H1 (cell line): ENCODE data around the gene SLIT3. TPM values are rescaled to one million over a fixed set of nuclear protein-coding genes. Genes with fewer than 3 reads are reported as not detected.

ENCODE experiments used
- CTCF ChIA-PET: fragments of 300-600 bp; sonication (Branson Sonifier 250); formaldehyde crosslinking; loops from one replicate; lab custom pipeline; 2021; ENCODE audit not compliant: partially characterized antibody; lab: Charles Lee
- POLR2A ChIA-PET: fragments of 300-600 bp; sonication (Branson Sonifier 250); formaldehyde crosslinking; loops from one replicate; lab custom pipeline; 2021; ENCODE audit warnings: inconsistent platforms; ENCODE audit not compliant: partially characterized antibody; lab: Charles Lee
- DNase-seq, 2 experiments: peaks; one replicate each; pipeline versions ENCODE4 v3.0.0 to v3.0.0-alpha.2; 2010 to 2022; ENCODE audit warnings: low spot score in 2 of 2, low read depth in 1 of 2, mixed read lengths in 1 of 2
- FAIRE-seq: peaks from 2 replicates; lab custom pipeline; 2011; peaks lifted over from hg19 to GRCh38; lab: Jason Lieb, UNC
- H2AFZ ChIP-seq: 2 replicates; pipeline ENCODE4 v1.8.1; 2012; ENCODE audit warnings: low read length, inconsistent platforms
- H2AK5ac ChIP-seq: 2 replicates; pipeline ENCODE4 v1.6.1; 2013; ENCODE audit warnings: low read depth, low read length
- H2BK120ac ChIP-seq: replicated peaks from 2 replicates; pipeline ENCODE3; 2013; ENCODE audit warnings: low read depth, low read length, inconsistent platforms
- H2BK12ac ChIP-seq: 2 replicates; pipeline ENCODE4 v1.6.1; 2013; ENCODE audit warnings: low read depth, low read length
- H2BK15ac ChIP-seq: 2 replicates; pipeline ENCODE4 v1.6.1; 2013; ENCODE audit warnings: low read length
- H2BK20ac ChIP-seq: 2 replicates; pipeline ENCODE4 v1.6.1; 2013; ENCODE audit warnings: low read length
- H2BK5ac ChIP-seq: 2 replicates; pipeline ENCODE4 v1.6.1; 2013; ENCODE audit warnings: low read depth, low read length
- H3K14ac ChIP-seq: 2 replicates; pipeline ENCODE4 v1.6.1; 2013; ENCODE audit warnings: inconsistent platforms; ENCODE audit not compliant: insufficient read length
- H3K18ac ChIP-seq: 2 replicates; pipeline ENCODE4 v1.6.1; 2013; ENCODE audit warnings: low read length; ENCODE audit errors: extremely low read depth
- H3K23ac ChIP-seq: 2 replicates; pipeline ENCODE4 v1.6.1; 2013; ENCODE audit warnings: inconsistent platforms; ENCODE audit not compliant: insufficient read length
- H3K23me2 ChIP-seq: 2 replicates; pipeline ENCODE4 v1.6.1; 2013; ENCODE audit warnings: low read depth, low read length
- H3K27ac ChIP-seq: 2 replicates; pipeline ENCODE4 v1.6.1; 2011; ENCODE audit warnings: low read depth, low read length, inconsistent platforms
- H3K27me3 ChIP-seq, 4 experiments: replicated peaks in 1 of 4; 1 replicate in 1 of 4; 2 replicates in 3 of 4; pipeline versions ENCODE4 v1.6.1 to v1.8.1; 2011 to 2013; ENCODE audit warnings: low read length in 3 of 4, mild to moderate bottlenecking in 3 of 4, inconsistent platforms in 2 of 4, mixed read lengths in 2 of 4, moderate library complexity in 1 of 4; ENCODE audit not compliant: control insufficient read depth in 3 of 4, insufficient read depth in 3 of 4; ENCODE audit errors: extremely low read depth in 1 of 4
- H3K36me3 ChIP-seq, 4 experiments: 2 replicates each; pipeline versions ENCODE4 v1.6.1 to v1.8.1; 2011 to 2013; ENCODE audit warnings: mild to moderate bottlenecking in 4 of 4, low read length in 3 of 4, moderate library complexity in 2 of 4, control low read depth in 1 of 4, inconsistent platforms in 1 of 4; ENCODE audit not compliant: insufficient read depth in 4 of 4, control insufficient read depth in 2 of 4
- H3K4ac ChIP-seq: replicated peaks from 2 replicates; pipeline ENCODE3; 2013; ENCODE audit warnings: low read length, low read depth, mixed read lengths, inconsistent platforms; ENCODE audit not compliant: insufficient read length
- H3K4me1 ChIP-seq, 4 experiments: replicated peaks in 1 of 4; 1 replicate in 1 of 4; 2 replicates in 3 of 4; pipeline versions ENCODE4 v1.6.1 to v1.8.1; 2011 to 2013; ENCODE audit warnings: low read length in 3 of 4, inconsistent platforms in 2 of 4, mixed read lengths in 1 of 4; ENCODE audit not compliant: insufficient read depth in 4 of 4, control insufficient read depth in 3 of 4
- H3K4me2 ChIP-seq, 2 experiments: 2 replicates each; pipeline versions ENCODE4 v1.6.1 to v1.8.1; 2011 to 2013; ENCODE audit warnings: low read depth in 2 of 2, low read length in 2 of 2, control low read depth in 1 of 2, inconsistent platforms in 1 of 2, mild to moderate bottlenecking in 1 of 2; ENCODE audit not compliant: insufficient read depth in 1 of 2
- H3K4me3 ChIP-seq, 4 experiments: fragments of 200-600, 300-600 bp in 1 of 4; sonication (generic), shearing (Covaris generic), sonication (Bioruptor Twin) in 1 of 4; 2 replicates each; pipeline versions ENCODE4 v1.5.1 to v1.8.1; 2011 to 2016; ENCODE audit warnings: low read length in 4 of 4, low read depth in 3 of 4, control low read depth in 2 of 4, inconsistent platforms in 2 of 4, mild to moderate bottlenecking in 2 of 4, mixed read lengths in 1 of 4, moderate library complexity in 1 of 4; ENCODE audit not compliant: insufficient read depth in 2 of 4; ENCODE audit errors: extremely low read depth in 1 of 4
- H3K56ac ChIP-seq: replicated peaks from 2 replicates; pipeline ENCODE3; 2013; ENCODE audit warnings: low read depth, mild to moderate bottlenecking, mixed read lengths, low read length, inconsistent platforms; ENCODE audit not compliant: insufficient read length
- H3K79me1 ChIP-seq: 2 replicates; pipeline ENCODE4 v1.6.1; 2013; ENCODE audit warnings: low read depth, low read length, control low read depth
- H3K79me2 ChIP-seq, 2 experiments: 2 replicates each; pipeline versions ENCODE4 v1.6.1 to v1.8.1; 2012 to 2013; ENCODE audit warnings: low read length in 2 of 2, mild to moderate bottlenecking in 2 of 2, inconsistent platforms in 1 of 2; ENCODE audit not compliant: insufficient read depth in 2 of 2, control insufficient read depth in 1 of 2
- H3K9ac ChIP-seq, 4 experiments: replicated peaks in 1 of 4; 1 replicate in 1 of 4; 2 replicates in 3 of 4; pipeline versions ENCODE4 v1.6.1 to v1.8.1; 2011 to 2013; ENCODE audit warnings: low read depth in 3 of 4, low read length in 3 of 4, control low read depth in 2 of 4, mild to moderate bottlenecking in 2 of 4, moderate library complexity in 2 of 4, inconsistent platforms in 1 of 4; ENCODE audit errors: extremely low read depth in 1 of 4
- H3K9me3 ChIP-seq, 2 experiments: 2 replicates each; pipeline versions ENCODE4 v1.6.1 to v1.8.1; 2012 to 2013; ENCODE audit warnings: mild to moderate bottlenecking in 2 of 2, moderate library complexity in 2 of 2, control low read depth in 1 of 2, inconsistent platforms in 1 of 2, low read depth in 1 of 2, low read length in 1 of 2, mixed read lengths in 1 of 2; ENCODE audit not compliant: insufficient read depth in 2 of 2
- H4K20me1 ChIP-seq, 2 experiments: replicated peaks in 1 of 2; 2 replicates each; pipeline versions ENCODE3 to v1.8.1; 2011 to 2013; ENCODE audit warnings: inconsistent platforms in 2 of 2, low read length in 2 of 2, mild to moderate bottlenecking in 1 of 2; ENCODE audit not compliant: insufficient read depth in 2 of 2, control insufficient read depth in 1 of 2
- H4K5ac ChIP-seq: 2 replicates; pipeline ENCODE4 v1.6.1; 2013; ENCODE audit warnings: low read length, low read depth, mixed read lengths, inconsistent platforms; ENCODE audit not compliant: insufficient read length
- H4K8ac ChIP-seq: 2 replicates; pipeline ENCODE4 v1.8.0; 2013; ENCODE audit warnings: mild to moderate bottlenecking, moderate library complexity, low read length, inconsistent platforms; ENCODE audit not compliant: insufficient read depth; ENCODE audit errors: extremely low read depth
- H4K91ac ChIP-seq: replicated peaks from 2 replicates; pipeline ENCODE3; 2013; ENCODE audit warnings: low read length, mixed read lengths, inconsistent platforms; ENCODE audit not compliant: insufficient read length
- BACH1 ChIP-seq: IDR thresholded peaks from 2 replicates; pipeline ENCODE4 v1.6.1; 2012; ENCODE audit warnings: low read length, improper control_type of control experiment
- BCL11A ChIP-seq, 2 experiments: IDR thresholded peaks; one replicate each; pipeline ENCODE4 v1.6.1; 2011; ENCODE audit warnings: low read depth in 2 of 2, low read length in 2 of 2, mild to moderate bottlenecking in 2 of 2
- CHD1 ChIP-seq: IDR thresholded peaks from 2 replicates; pipeline ENCODE4 v1.6.1; 2012; ENCODE audit warnings: low read depth, low read length, improper control_type of control experiment
- CTBP2 ChIP-seq: IDR thresholded peaks from 2 replicates; pipeline ENCODE4 v1.7.0; 2011; ENCODE audit warnings: borderline replicate concordance, mild to moderate bottlenecking, moderate library complexity, mixed read lengths, low read length; ENCODE audit not compliant: insufficient read depth, insufficient read length
- KDM5A ChIP-seq: fragments of 200-600 bp; IDR thresholded peaks from 2 replicates; pipeline ENCODE4 v1.7.1; 2012; ENCODE audit warnings: mild to moderate bottlenecking, low read length, inconsistent platforms, mixed read lengths
- NANOG ChIP-seq: IDR thresholded peaks from 2 replicates; pipeline ENCODE4 v1.6.1; 2011; ENCODE audit warnings: low read length, low read depth, mild to moderate bottlenecking, inconsistent platforms; ENCODE audit not compliant: insufficient read depth, poor library complexity, severe bottlenecking
- RFX5 ChIP-seq: IDR thresholded peaks from 2 replicates; pipeline ENCODE4 v1.6.1; 2011; ENCODE audit warnings: low read depth, low read length, improper control_type of control experiment, borderline replicate concordance
- SP1 ChIP-seq: IDR thresholded peaks from 2 replicates; pipeline ENCODE4 v1.6.1; 2011; ENCODE audit warnings: low read depth, low read length
- WGBS, 2 experiments: shearing (Covaris generic) in 1 of 2; methylation state at CpG; one replicate each; pipeline versions ENCODE4 v1.1.6 to v1.1.7; 2013 to 2015; ENCODE audit warnings: low lambda C conversion rate in 2 of 2, mixed read lengths in 2 of 2, inconsistent platforms in 1 of 2, low coverage in 1 of 2, missing lambda C conversion rate in 1 of 2; ENCODE audit not compliant: insufficient replicate concordance in 2 of 2, insufficient coverage in 1 of 2, insufficient read length in 1 of 2; ENCODE audit errors: extremely low coverage in 1 of 2, missing lambda C conversion rate in 1 of 2; 5-methylcytosine and 5-hydroxymethylcytosine counted together
- polyA plus RNA-seq, 7 experiments: library from polyadenylated mRNA; depleted of rRNA in 3 of 7; stranded (reverse) in 5 of 7; unstranded in 2 of 7; fragments of >200 nt in 5 of 7; fragments of 200-250 nt in 2 of 7; gene quantifications; 1 replicate in 5 of 7; 2 replicates in 1 of 7; 4 replicates in 1 of 7; pipeline versions ENCODE4 v1.2.1 to v1.2.3, GENCODE V29; 2011 to 2013; ENCODE audit warnings: missing spikeins in 2 of 7, mixed read lengths in 2 of 7
- total RNA-seq: library from RNA; stranded (reverse); fragmentation: NEBNext Ultra II Directional; extraction: Animal tissue kit (Norgen Biotek cat#: 25700); gene quantifications from 2 replicates; pipeline ENCODE4 v1.2.1, GENCODE V29; 2021
- TF ChIP-seq, protein P1 (sequence below): IDR thresholded peaks from 2 replicates; pipeline ENCODE4 v1.6.1; 2012; ENCODE audit warnings: inconsistent platforms
- TF ChIP-seq, protein P2 (sequence below): IDR thresholded peaks from 2 replicates; pipeline ENCODE4 v1.6.1; 2012; ENCODE audit warnings: low read length, inconsistent platforms

SLIT3 gene
- total and polyA plus RNA-seq, 2 of the 8 experiments (the other 6 are each of a cell fraction or from before 2014, with no cell fraction given): 1.1 to 1.2 TPM

DNA sequence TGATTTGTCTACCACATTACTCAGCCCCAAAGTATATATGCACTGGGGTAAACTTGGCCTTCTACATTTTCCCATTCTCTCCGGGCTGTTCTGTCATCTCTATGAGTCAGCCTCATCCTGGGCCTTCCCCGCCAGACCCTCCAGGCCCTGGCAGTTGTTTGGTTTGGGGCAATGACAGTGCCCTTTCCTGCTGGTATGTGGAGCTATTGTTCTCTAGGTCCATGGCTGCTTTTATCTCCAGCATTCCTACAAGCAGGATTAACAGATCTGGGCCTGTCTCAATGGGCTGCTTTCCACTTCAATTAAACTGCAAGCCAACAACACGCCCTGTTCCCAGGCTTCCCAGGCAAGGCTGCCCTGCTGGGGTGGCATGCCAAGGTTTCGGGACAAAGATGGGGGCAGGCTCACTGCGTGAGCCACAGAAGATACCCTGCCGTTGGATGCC is 136.4 kb downstream of the SLIT3 start:
- Histone ChIP-seq H3K4me3 (no peak overlapping the region), H3K18ac (peak overlapping the region; percentile 2; the same call in 1 of the 2 replicates), H3K23ac (no peak overlapping the region), H3K36me3 (no peaks in the 10 kb centered on the region), H3K4me2 (0 out of 4 replicates have a peak overlapping the region, but pooled peaks of 1 of the 2 experiments have one; percentile 23), H3K4ac (no peak overlapping the region), H3K4me1 (peaks cover 0 to 11% (median 3%) of the 10 kb centered on the region in 4 experiments; a peak in 4 of 7 replicates), H3K79me1 (no peaks in the 10 kb centered on the region), H3K56ac (no peak overlapping the region), H2BK120ac (no peak overlapping the region), H2BK15ac (no peak overlapping the region), H3K79me2 (no peaks in the 10 kb centered on the region), H3K23me2 (no peaks in the 10 kb centered on the region), H3K14ac (no peak overlapping the region), H2BK12ac (peak overlapping the region; percentile 50; the same call in 1 of the 2 replicates), H2BK20ac (no peak overlapping the region), H3K9me3 (no peaks in the 10 kb centered on the region; a peak in 1 of 4 replicates), H4K91ac (no peak overlapping the region), H2AK5ac (peak overlapping the region; percentile 24; the same call in 1 of the 2 replicates), H4K8ac (no peak overlapping the region), H3K9ac (no peak overlapping the region), H4K20me1 (no peaks in the 10 kb centered on the region), H2BK5ac (no peak overlapping the region), H3K27ac (no peak overlapping the region), H4K5ac (no peak overlapping the region), H2AFZ (no peak overlapping the region), H3K27me3 (no peaks in the 10 kb centered on the region)
- CTCF ChIA-PET: interaction anchor here (0.5 to 2.7 kb wide), 4 partner anchors 15 to 821 kb away, joined by 3 to 9 read pairs (median 4); no protein-coding TSS in a partner anchor
- FAIRE-seq: peak; percentile 74
- POLR2A ChIA-PET: no interaction called here
- DNase-seq: peak in 1 of 2 experiments; percentile 33
- WGBS, 2 experiments: 66% methylated on average over 6 of the region's 6 CpGs; no CpG with 5 or more reads in 1 of the 2 experiments
- TF ChIP-seq, protein P1, sequence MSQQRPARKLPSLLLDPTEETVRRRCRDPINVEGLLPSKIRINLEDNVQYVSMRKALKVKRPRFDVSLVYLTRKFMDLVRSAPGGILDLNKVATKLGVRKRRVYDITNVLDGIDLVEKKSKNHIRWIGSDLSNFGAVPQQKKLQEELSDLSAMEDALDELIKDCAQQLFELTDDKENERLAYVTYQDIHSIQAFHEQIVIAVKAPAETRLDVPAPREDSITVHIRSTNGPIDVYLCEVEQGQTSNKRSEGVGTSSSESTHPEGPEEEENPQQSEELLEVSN: no peak
- 0 out of 2 replicates have a peak, but pooled peaks have one; percentile 43 for TF ChIP-seq BACH1
- no peak for TF ChIP-seq SP1
- TF ChIP-seq RFX5: no peak
- TF ChIP-seq CTBP2: peak; percentile 62
- TF ChIP-seq KDM5A: no peak
- TF ChIP-seq BCL11A (IDR thresholded peaks at IDR 0.05; ENCODE audit: low read depth in 2 of 2, low read length in 2 of 2): no peak
- peak; percentile 51 for TF ChIP-seq NANOG
- TF ChIP-seq CHD1: no peak
- TF ChIP-seq, protein P2, sequence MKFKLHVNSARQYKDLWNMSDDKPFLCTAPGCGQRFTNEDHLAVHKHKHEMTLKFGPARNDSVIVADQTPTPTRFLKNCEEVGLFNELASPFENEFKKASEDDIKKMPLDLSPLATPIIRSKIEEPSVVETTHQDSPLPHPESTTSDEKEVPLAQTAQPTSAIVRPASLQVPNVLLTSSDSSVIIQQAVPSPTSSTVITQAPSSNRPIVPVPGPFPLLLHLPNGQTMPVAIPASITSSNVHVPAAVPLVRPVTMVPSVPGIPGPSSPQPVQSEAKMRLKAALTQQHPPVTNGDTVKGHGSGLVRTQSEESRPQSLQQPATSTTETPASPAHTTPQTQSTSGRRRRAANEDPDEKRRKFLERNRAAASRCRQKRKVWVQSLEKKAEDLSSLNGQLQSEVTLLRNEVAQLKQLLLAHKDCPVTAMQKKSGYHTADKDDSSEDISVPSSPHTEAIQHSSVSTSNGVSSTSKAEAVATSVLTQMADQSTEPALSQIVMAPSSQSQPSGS: no peak
